Stimulated activated CD4-positive, alpha-beta T cell treated with anti-CD3 and anti-CD28 coated beads, Interleukin-1b, Interleukin-23, amount 100 ng/mL, for 48 hours (primary cell): ENCODE data around the gene NFATC2.

ENCODE experiments used
- DNase-seq: peaks from one replicate; pipeline ENCODE4 v3.0.0-alpha.2; 2020

The NFATC2 gene

DNA sequence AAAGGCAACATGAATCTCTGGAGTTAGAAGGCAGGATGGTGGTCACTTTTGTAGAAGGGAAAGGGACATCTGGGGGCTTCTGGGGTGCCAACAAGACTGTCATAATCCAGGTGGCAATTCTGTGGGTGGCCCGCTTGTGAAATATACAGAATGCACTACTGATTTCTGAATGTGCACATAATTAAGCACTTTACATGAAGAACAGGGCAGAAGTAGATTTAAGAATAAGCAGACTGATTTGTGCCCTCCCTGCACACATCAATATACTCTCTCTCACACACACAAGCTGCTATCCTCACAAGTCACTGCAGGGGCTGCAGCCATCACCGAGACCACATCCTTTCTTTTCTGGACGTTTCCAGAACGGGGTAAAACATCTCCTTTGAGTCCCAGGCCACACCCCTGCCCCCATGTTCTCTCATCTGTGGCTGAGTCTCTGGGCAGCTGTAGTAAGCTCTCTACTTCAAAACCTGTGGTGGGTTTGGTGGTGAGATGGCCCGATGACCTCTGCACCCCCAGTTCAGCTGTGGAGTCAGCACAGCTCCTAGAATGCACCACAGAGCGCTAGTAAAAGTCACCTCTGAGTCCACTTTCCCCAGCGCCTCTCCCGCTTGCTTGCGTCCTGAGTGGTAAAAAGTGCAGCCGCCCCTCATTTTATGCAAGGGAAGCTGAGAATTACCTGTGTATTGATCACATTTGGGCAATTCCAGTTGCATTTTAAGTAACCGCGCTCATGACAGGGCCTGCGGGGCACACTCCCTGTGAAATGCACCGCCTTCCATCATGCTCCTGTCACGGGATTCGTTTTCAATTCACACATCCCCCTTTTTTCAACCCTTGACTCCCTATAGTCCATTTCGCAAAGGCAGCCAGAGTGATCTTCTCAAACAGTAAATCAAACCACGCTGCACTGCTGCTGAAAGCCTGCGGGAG, 115.5 kb downstream of the NFATC2 start:
- DNase-seq, result no peak

DNA sequence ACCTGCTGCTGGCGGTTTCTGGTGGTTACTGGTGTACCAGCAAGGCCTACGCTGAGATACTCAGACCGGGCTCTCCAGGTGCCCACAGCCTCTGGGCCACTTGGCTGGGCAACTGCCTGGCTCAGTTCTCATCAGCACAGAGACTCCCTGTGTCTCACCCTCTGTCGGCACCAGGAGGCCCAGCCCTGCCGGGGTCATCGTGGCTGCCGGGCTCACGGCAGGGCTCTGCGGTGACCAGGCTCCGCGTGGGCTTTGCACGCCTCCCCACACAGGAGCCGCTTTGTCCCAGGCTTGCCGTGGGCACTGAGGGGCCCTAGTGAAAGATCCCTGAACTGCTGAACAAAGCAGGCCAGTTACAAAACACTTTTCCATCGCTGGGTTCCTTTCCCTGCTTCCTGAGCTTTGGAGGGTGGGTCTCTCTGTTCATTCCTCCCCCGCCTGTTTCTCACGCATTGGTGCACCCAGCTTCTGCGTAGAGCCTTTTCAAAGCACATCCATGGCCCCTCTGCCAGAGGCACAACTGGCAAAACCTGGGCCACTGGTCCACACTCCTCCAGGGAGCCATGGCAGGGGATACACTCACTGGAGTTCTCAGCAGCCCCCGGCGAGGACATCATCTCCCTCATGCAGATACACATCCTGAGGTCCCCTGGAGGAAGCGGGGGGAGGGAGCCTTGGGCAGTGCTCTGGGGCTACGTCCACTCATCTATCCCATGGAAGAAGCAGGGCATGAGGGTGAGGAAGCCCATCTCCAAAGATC, 117.0 kb downstream of the NFATC2 start:
- DNase-seq, result peak; percentile 16

DNA sequence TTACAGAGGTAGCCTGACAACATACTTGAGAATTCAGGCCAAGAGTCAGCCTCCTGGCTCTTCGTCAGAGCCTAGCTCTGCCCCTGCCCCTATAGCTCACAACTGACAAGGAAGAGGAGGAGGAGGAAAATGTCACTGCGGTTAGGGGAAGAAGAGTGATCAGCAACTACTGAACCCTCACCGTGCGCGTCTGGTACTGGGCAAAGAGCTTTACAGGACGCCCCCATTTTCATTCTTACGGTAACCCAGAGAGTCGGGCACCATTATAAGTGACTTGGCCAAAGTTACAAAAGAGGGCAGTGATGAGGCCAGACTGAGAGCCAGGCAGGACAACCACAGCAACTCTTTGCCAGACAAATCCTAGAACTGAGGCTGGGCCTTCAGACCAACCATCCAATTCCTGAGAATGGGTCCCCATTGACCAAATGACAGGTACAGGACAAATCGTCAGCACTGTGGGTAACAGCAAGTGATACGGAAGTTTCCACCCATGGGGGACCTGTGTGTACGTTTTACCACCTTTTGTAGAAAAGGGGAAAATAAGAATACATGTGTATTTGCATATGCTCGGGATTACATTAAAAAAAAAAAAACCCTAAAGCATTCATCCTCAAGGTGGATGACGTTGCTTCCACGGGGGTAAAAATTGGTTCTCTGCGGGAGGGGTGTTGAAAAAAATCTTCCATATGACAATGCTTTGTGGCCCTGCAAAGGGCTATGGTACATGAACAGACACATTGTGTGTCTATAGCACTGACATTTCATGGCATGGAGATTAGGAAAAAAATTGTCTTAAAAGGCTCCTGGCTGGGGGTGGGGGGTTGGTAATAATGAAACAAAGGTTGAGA, 118.0 kb downstream of the NFATC2 start:
- peak; percentile 20 for DNase-seq

DNA sequence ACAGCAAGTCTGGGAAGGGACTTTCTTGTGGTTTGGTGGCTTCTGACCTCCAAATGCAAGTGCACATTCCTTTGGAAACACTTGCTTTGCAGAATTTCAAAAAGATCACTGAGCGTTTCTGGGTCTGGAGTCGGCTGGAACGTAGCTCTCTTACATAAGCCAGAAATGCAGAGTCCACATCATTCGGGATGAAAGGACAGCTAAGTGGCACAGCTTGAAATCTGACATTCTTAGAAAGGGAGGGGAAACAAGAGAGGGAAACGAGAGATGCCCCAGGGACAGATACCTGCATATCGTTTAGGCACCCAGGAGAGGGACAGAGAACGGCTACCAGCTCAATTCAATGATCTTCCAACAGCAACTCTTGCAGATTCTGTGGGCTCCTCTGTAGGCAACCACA, 118.7 kb downstream of the NFATC2 start:
- no peak for DNase-seq

DNA sequence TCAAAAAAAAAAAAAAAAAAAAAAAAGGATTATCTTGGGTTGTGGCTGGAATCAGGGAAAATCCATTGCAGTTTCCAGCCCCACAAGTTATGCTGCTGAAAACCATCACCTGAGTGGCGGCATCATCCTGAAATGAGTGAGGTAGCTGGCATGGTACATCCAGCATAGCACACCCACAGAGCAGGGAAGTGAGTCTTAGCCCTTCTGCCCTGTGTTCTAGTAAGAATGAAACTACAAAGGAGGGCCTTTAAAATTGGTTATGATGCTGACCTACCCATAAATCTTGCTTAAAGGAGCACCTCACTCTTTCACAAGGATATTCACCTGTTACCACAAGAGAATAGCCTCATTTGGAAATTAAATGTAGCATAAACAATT, 119.2 kb downstream of the NFATC2 start:
- DNase-seq, result peak; percentile 59

DNA sequence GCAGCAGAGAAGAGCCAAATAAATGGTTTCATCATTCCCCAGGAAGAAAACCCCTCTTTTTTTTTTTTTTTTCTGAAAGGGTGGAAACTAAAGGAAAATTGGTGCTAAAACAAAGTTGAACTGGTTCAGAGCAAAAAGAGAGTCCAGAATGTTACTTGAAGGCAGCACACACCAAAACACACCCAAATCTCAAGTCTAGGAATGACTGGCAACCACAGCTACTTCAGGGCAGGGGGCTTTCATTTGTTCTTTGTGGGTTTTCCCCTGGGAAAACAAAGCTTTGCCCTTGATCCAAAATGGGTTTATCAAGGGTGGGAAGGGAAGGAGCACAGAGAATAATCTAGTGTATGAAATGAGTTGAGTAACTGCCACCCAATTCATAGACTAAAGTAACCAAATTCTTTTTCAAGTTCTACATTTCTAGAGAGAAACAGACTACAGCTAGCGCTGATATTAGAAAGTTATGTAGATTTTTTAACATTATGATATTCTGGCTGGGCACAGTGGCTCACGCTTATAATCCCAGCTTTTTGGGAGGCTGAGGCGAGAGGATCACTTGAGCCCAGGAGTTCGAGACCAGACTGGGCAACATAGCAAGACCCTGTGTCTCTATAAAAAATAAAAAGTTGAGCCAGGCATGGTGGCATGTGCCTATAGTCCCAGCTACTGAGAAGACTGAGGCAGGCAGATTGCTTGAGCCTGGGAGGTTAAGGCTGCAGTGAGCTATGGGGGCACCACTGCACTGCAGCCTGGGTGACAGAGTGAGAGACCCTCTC, 119.8 kb downstream of the NFATC2 start:
- DNase-seq, result no peak

DNA sequence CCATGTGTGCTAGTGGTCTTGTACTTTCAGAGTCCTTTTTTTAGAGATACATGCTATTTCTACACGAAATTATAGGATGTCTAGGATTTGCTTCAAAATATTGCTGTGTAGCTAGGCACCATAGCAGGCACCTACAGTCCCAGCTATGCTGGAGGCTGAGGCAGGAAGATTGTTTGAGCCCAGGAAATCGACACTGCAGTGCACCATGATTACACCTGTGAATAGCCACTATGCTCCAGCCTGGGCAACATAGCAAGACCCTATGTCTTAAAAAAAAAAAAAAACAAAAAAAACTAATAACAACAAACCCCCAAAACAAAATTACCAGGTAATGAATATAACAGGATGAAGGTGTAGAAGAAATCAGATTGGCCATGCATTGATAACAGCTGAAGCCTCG, 121.7 kb downstream of the NFATC2 start:
- DNase-seq, result no peak

DNA sequence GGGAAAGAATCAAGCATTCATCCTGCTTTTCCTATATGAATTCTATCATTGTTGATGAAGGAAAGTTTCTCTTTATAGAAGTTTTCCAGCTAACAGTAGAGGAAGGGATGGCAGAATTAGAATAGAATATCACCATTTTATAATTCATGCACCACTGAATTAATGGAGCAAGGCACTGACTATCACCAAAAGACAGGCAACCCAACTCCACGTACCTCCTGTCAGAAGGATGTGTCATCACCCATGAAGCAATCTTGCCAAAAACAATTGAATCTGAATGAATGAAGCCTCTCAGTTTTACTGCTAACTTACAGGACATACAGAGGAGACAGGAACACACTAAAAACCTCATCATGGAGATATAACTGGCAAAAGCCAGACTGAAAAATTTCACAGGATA, 122.4 kb downstream of the NFATC2 start:
- no peak for DNase-seq

DNA sequence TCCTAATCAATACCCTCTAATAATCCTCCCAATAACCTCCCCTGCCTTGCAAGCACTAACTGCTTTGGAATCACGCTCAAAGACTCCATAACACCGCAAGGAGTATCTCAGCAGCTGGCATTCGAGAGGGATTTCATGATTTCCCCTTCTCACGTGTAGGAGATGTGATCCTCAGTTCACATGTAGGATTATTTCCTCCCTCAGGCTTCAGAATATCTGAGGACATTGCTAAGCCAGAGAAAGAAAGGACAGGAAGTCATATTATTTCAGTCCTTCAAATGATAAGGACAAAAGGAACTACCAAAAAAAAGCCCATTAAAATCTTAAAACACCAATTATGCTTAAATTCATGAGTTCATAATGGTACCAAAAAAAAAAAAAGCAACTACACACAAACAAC, 122.9 kb downstream of the NFATC2 start:
- DNase-seq, result no peak

DNA sequence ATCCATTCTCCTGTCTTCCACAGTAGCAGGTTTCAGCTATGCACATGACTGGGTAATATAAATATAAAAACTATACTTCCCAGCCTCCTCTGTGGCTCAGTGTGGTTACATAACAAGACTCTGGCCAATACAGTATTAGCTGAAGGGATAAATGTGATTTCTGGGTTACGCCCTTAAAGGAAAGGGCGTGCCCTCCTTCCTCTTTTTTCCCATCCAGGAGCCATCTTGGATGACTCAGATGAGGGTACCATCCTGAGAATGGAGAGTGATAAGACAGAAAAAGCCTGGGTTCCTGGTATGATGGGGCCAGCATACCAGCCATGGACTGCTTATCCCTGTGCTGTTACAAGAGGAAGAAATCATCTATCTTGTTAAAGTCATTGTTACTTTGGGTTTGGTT, 123.3 kb downstream of the NFATC2 start:
- DNase-seq, result no peak

DNA sequence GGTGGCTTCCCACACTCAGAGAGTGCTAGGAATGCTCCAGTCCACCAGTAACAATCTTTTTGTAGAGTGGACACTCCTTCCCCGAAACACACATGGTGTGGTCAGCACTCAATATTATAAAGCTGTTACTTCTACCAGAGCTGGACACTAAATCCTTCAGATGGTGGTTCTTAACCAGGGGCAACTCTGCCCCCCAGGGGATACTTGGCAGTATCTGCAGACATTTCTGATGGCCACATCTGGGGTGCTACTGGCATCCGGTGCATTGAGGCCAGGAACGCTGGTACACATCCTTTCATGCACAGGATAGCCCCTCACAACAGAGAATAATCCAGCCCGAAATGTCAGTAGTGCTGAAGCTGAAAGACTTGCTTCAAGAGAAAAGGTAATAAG, 124.4 kb downstream of the NFATC2 start:
- DNase-seq, result no peak

DNA sequence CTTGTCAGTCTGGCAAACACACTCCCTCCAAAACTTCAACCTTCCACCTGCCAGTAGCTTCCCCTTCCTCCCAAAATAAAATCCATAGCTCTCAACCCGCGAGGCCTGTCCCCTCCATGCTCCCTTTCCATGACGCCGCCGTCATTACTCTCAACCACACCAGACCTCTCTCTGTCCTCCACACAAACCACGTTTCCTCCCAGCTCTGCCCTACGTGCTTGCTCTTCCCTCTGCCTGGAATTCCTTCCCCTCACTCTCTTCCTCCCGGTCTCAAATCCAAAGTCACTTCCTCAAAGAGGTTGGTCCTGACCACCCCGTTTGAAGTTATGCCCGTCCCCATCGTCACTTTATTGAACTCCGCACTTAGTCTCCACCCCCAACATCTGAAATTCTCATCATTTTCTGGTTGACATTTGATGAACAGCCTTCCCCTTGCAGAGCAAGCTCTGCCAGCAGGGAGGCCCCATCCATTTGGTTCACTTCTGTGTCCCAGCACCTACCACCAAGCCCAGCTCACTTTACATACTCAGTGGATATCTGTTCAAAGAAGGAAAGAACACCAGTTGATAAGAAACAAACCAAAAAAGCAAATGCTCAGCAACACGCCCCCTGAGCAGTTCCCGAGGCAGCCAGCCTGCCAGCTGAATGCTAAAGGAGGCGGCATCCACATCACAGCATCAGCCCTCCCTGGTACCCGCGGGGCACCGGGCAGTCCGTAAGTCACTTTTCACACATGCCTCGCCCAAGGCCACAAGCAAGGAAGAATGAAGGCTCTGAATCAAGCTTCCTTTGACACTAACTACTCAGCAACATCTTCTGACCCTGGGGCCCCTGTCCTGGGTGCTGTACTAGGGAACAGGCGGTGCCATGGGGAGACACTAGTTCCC, 125.0 kb downstream of the NFATC2 start:
- DNase-seq, result no peak

DNA sequence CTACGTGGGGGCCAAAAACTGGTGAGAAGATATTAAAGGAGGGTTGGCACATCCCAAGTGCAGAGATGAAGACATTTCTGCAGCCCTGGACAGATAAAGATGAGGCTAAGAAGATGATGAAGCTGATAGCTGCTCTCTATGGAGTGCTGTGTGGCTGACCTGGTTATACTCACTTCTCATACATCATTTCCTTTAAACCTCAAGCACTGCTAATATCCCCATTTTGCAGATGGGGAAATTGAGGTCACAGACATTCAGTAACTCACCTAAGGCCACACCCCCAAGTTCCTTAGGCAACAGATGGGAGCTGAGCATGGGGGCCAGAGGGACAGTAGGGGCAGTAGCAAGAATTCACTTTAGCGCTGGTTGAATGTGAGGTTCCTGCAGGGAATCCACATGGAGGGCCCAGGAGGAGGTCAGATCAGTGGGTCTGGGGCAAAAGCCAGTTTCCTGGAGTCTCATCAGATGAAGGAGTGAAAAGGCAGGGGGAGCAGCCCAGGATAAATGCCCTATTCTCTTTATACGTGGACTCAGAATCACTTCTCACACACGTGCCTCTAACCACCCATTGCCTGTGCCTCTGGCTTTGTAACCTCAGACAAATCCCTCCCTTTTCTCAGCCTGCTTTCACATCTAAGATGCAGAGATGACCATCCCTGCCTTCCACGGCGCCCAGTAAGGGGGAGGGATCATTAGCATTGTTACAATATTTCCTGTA, 125.8 kb downstream of the NFATC2 start:
- DNase-seq, result no peak

DNA sequence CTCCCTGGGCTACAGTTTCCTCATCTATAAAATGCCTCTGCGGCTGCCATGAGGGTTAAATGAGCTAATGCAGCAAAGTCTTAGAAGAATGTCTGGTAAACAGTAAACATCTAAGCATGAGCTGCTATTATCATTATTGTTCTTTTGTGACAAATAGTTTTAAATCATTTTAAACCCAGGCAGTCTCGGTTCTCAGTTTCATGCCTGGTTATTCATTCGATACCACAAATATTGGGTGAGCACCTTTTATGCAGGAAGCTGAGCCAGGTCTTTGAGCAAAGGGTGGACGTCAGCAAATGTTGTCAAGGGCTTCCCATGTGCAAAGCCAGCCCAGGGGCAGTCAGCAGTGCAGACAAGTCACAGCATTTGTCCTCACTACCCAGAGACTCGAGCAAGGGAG, 128.7 kb downstream of the NFATC2 start:
- DNase-seq, result no peak

DNA sequence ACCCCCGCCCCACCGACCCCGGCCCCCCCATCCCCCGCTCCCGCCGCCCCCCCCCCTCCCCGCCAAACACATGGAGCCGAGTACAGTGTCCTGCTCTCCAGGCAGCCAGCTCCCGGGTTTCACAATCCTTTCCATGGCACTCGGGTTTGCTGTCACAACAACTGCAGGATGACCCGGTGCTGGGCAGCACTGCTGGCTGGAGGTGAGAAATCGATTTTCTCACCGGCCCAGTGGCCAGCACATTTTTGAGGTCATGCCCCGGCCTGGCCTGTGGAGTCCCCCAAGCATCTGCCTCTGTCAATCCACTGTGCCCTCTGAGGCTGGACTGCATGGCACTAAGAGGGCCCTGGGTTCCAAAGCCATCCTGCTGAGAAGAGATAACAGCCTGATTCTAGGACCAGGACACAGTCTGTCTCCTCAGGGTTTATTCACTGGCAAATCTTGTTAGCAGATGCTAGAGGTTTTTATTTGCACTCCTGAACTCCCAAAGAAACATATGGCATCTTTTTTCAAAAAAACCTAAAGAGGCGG, 129.5 kb downstream of the NFATC2 start:
- no peak for DNase-seq

DNA sequence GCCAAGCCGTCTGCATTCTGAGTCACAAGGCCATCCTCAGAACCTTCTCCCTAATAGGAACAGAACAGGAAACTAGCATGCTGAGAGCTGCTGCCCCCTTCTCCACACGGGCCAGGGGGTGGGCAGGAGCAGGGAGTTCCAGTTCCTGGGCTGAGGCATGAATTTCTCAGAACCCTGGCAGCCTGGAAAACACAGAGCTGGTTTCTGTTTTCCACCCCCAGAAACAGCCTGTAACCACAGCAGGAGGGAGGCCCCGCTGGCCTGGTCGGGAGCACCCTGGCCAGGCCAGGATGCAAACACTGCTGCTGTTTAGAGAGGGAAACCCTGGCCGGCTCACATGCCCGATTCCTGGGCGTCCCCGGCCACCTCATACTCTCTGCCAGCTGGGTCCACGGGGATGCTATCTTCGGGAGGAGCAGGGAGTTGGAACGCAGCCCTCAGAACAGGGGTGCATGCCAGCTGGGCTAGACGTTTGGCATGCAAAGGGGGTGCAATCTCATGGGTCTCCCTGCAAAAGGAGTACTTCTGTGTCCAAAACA, 130.1 kb downstream of the NFATC2 start:
- no peak for DNase-seq

DNA sequence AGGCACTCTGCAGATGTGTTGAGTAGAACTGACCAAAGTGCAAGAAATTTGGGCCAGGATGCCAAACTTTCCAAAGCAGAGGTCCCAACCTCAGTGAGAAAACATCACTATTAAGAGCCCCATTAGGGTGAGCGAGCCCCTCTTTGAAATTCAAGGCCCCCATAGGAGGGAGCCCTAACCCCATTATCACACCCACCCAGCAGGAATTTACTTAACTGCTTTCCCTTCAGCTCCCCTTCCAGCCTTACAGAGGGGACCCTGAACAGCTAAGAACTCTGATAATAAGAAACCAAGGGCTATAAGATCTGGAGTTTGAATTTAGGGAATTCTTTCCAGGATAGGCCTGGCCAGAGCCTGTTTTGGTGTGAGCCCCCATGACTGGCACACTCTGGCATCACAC, 130.6 kb downstream of the NFATC2 start:
- no peak for DNase-seq

DNA sequence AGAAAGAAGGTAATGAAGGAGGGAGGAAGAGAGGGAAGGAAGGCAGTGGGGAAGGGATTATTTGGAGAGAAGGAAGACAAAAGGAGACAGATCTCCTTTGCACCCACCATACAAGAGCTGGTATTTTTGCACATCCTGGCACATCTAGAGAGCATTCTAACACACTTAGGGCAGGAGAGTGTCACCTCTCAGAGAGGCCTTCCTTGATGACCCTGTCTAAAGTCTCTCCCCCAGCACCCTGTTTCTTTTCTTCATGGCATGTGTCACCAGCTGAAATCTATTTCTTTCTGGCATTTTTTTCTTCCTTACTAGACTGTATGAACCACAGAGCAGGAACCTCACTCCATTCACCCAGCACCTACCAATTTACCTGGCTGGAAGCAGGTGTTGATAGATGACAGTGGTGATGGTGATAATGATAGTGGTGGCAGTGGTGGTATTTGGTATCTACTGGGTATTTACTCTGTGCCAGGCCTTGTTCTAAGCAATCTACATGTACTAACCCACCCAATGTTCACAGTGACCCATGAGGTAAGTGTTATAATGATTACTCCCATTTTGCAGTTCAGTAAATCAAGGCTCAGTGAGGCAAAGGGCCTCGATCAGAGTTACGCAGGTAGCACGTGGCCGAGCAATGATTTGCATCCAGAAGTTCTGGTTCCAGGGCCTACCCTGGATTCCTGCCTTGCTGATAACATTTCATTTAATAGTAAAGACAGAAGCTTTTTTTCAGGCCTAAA, 131.8 kb downstream of the NFATC2 start:
- no peak for DNase-seq

DNA sequence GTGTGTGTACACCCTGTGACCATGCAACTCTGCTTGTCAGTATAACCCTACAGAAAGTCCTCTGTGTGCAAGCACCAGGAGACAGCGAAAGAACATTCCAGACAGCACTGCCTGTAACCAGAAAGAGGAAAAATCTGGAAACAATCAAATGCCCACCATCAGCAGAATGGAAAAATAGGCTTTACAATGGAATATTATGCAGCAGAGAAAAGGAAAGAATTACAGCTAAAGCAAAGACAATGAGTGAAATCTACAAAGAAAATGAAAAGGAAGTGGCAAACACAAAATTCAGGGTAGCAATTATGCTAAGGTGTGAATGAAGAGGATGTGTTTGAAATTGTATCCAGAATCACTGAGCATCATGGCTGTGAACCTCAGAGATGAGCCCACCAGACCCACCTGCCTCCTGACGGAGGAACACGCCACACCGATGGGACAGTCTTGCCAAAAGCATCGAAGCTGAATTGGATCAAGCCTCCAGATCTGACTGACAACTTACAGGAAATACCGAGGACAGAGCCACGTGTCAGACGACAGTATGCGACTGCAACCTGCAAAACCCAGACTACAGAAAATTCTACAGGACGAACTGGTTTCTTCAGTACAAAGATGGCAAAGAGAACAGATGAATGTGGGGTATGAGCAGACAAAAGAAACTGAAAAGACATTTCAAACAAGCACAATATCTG, 133.2 kb downstream of the NFATC2 start:
- no peak for DNase-seq
